ENCODE measurements around the gene AUTS2.

DNA sequence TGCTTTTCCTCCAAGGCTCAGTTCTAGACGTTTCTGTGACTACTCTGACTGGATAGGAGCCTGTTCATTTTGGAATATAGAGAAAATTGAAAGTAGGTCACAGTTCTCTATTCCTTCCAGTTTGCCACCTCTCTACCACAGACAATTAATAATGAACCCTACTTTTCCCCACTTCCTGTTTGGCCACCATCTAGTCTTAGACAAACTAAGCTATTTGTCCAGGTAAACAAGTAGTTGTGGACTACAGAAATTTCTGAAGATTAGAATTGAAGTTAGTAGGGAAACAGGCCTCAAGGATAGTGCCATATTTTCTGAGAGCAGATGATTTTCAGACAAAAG lies 87.0 kb downstream of the AUTS2 start:
- TF ChIP-seq, protein P1, sequence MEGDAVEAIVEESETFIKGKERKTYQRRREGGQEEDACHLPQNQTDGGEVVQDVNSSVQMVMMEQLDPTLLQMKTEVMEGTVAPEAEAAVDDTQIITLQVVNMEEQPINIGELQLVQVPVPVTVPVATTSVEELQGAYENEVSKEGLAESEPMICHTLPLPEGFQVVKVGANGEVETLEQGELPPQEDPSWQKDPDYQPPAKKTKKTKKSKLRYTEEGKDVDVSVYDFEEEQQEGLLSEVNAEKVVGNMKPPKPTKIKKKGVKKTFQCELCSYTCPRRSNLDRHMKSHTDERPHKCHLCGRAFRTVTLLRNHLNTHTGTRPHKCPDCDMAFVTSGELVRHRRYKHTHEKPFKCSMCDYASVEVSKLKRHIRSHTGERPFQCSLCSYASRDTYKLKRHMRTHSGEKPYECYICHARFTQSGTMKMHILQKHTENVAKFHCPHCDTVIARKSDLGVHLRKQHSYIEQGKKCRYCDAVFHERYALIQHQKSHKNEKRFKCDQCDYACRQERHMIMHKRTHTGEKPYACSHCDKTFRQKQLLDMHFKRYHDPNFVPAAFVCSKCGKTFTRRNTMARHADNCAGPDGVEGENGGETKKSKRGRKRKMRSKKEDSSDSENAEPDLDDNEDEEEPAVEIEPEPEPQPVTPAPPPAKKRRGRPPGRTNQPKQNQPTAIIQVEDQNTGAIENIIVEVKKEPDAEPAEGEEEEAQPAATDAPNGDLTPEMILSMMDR (IDR thresholded peaks at IDR 0.05): no peak
- no peak for TF ChIP-seq POLR2A (IDR thresholded peaks at IDR 0.05)
